A549 (cell line): ENCODE data around the gene ARID3A. TPM values are rescaled to one million over a fixed set of nuclear protein-coding genes. Genes with fewer than 3 reads are reported as not detected.

Experiments used
- ATAC-seq, 2 experiments: fragments of 200-7000 bp in 1 of 2; fragments of >200 bp in 1 of 2; cut with Nextera tagmentation in 1 of 2; cut with Tn5 transposase in 1 of 2; 3 replicates each; pipeline versions ENCODE4 v1.8.0 to v1.9.1; 2018 to 2020; ENCODE audit warnings: mild to moderate bottlenecking in 1 of 2, moderate library complexity in 1 of 2
- CTCF ChIA-PET: fragments of 300-600 bp; sonication (Branson Sonifier 250); formaldehyde crosslinking; extraction: SDS; loops from one replicate; lab custom pipeline; 2021; ENCODE audit warnings: antibody characterized with exemption, inconsistent platforms; lab: Yijun Ruan, JAX
- POLR2A ChIA-PET: fragments of 350-600 bp; formaldehyde crosslinking; extraction: SDS; loops from one replicate; lab custom pipeline; 2021; ENCODE audit warnings: antibody characterized with exemption, inconsistent platforms; lab: Yijun Ruan, JAX
- DNase-seq, 2 experiments: peaks; one replicate each; pipeline versions ENCODE4 v3.0.0 to v3.0.0-alpha.2; 2011 to 2016; ENCODE audit warnings: low read depth in 1 of 2, low spot score in 1 of 2
- FAIRE-seq: peaks from 2 replicates; lab custom pipeline; 2011; peaks lifted over from hg19 to GRCh38; lab: Jason Lieb, UNC
- H3K27ac ChIP-seq, 2 experiments: fragments of >200 bp; sonication (Bioruptor Twin); formaldehyde crosslinking; 3 replicates each; pipeline ENCODE4 v1.5.1; 2016 to 2017
- H3K4me1 ChIP-seq: fragments of >200 bp; sonication (Bioruptor Twin); formaldehyde crosslinking; 3 replicates; pipeline ENCODE4 v1.6.1; 2016
- H3K4me2 ChIP-seq: fragments of >200 bp; sonication (Bioruptor Twin); formaldehyde crosslinking; 3 replicates; pipeline ENCODE4 v1.6.1; 2016
- H3K4me3 ChIP-seq: fragments of >200 bp; sonication (Bioruptor Twin); formaldehyde crosslinking; 3 replicates; pipeline ENCODE4 v1.5.1; 2016
- H3K9me3 ChIP-seq: fragments of >200 bp; sonication (Bioruptor Twin); formaldehyde crosslinking; 3 replicates; pipeline ENCODE4 v1.6.1; 2016
- BCL3 ChIP-seq: fragments of >200 bp; sonication (Bioruptor Twin); formaldehyde crosslinking; IDR thresholded peaks from 3 replicates; pipeline ENCODE4 v1.6.1; 2016
- BHLHE40 ChIP-seq: IDR thresholded peaks from 2 replicates; pipeline ENCODE4 v1.6.1; 2012; ENCODE audit warnings: low read depth, low read length, inconsistent platforms
- CHD2 ChIP-seq: fragments of 150-350 bp; IDR thresholded peaks from 2 replicates; pipeline ENCODE4 v1.6.1; 2014; ENCODE audit warnings: low read length; ENCODE audit not compliant: partially characterized antibody
- CTCF ChIP-seq: fragments of >200 bp; sonication (Bioruptor Twin); formaldehyde crosslinking; IDR thresholded peaks from 3 replicates; pipeline ENCODE4 v1.5.1; 2016
- EHF ChIP-seq: fragments of 250-450 bp; sonication (Bioruptor Pico); IDR thresholded peaks from 2 replicates; pipeline ENCODE4 v1.5.0; 2020; ENCODE audit warnings: mild to moderate bottlenecking
- EHMT2 ChIP-seq: fragments of 200-600 bp; sonication (generic); IDR thresholded peaks from 2 replicates; pipeline ENCODE4 v1.6.1; 2016; ENCODE audit warnings: antibody characterized with exemption, low read depth, mild to moderate bottlenecking, moderate library complexity
- FOSL2 ChIP-seq, 2 experiments: fragments of 450-650 bp in 1 of 2; fragments of >200 bp in 1 of 2; sonication (Bioruptor Twin) in 1 of 2; formaldehyde crosslinking; IDR thresholded peaks; 2 replicates each; pipeline versions ENCODE4 v1.5.0 to v1.6.1; 2016 to 2020; ENCODE audit warnings: mild to moderate bottlenecking in 1 of 2, moderate library complexity in 1 of 2
- FOXS1 ChIP-seq: fragments of 250-450 bp; sonication (Bioruptor Pico); IDR thresholded peaks from 2 replicates; pipeline ENCODE4 v1.5.0; 2020; ENCODE audit warnings: mild to moderate bottlenecking, moderate library complexity
- GATA3 ChIP-seq: IDR thresholded peaks from 2 replicates; pipeline ENCODE4 v1.6.1; 2012; ENCODE audit warnings: borderline replicate concordance
- HES2 ChIP-seq: fragments of >200 bp; sonication (Bioruptor Twin); formaldehyde crosslinking; IDR thresholded peaks from 2 replicates; pipeline ENCODE4 v1.6.1; 2016
- HOXA7 ChIP-seq: fragments of 250-450 bp; sonication (Bioruptor Pico); IDR thresholded peaks from 2 replicates; pipeline ENCODE4 v1.5.0; 2020; ENCODE audit warnings: mild to moderate bottlenecking, moderate library complexity
- HOXB13 ChIP-seq: fragments of 250-450 bp; sonication (Bioruptor Pico); IDR thresholded peaks from 2 replicates; pipeline ENCODE4 v1.5.0; 2020; ENCODE audit warnings: low read depth, mild to moderate bottlenecking, moderate library complexity
- JUN ChIP-seq, 2 experiments: fragments of >200 bp; sonication (Bioruptor Twin); formaldehyde crosslinking; IDR thresholded peaks; 2 replicates in 1 of 2; 3 replicates in 1 of 2; pipeline ENCODE4 v1.6.1; 2016 to 2017
- JUNB ChIP-seq: fragments of >200 bp; sonication (Bioruptor Twin); formaldehyde crosslinking; IDR thresholded peaks from 2 replicates; pipeline ENCODE4 v1.6.1; 2016
- MAX ChIP-seq: IDR thresholded peaks from 2 replicates; pipeline ENCODE4 v1.6.1; 2012
- NFE2L2 ChIP-seq: fragments of 150-350 bp; conservative IDR thresholded peaks from 2 replicates; pipeline ENCODE4 v1.6.1; 2014; ENCODE audit warnings: low read length
- NPAS2 ChIP-seq: fragments of 250-450 bp; sonication (Bioruptor Pico); IDR thresholded peaks from 2 replicates; pipeline ENCODE4 v1.8.0; 2022; ENCODE audit warnings: mild to moderate bottlenecking, moderate library complexity, borderline replicate concordance
- PBX3 ChIP-seq: IDR thresholded peaks from 2 replicates; pipeline ENCODE4 v1.6.1; 2012
- RCOR1 ChIP-seq: fragments of 150-350 bp; IDR thresholded peaks from 2 replicates; pipeline ENCODE4 v1.6.1; 2014; ENCODE audit warnings: antibody characterized with exemption, low read length, low read depth
- SMC3 ChIP-seq: fragments of >200 bp; sonication (Bioruptor Twin); formaldehyde crosslinking; IDR thresholded peaks from 3 replicates; pipeline ENCODE4 v1.6.1; 2018; ENCODE audit warnings: inconsistent platforms
- TP53 ChIP-seq: fragments of 250-450 bp; sonication (Bioruptor Pico); IDR thresholded peaks from 2 replicates; pipeline ENCODE4 v1.5.0; 2021; ENCODE audit warnings: mild to moderate bottlenecking, moderate library complexity
- ZC3H11A ChIP-seq: fragments of 450-650 bp; IDR thresholded peaks from 2 replicates; pipeline ENCODE4 v1.6.1; 2014; ENCODE audit warnings: antibody characterized with exemption, mild to moderate bottlenecking
- ZFP36 ChIP-seq: fragments of 450-650 bp; IDR thresholded peaks from 2 replicates; pipeline ENCODE4 v1.6.1; 2014; ENCODE audit warnings: borderline replicate concordance; ENCODE audit not compliant: partially characterized antibody
- ZSCAN20 ChIP-seq: fragments of 250-450 bp; sonication (Bioruptor Pico); IDR thresholded peaks from 2 replicates; pipeline ENCODE4 v1.8.0; 2022; ENCODE audit warnings: mild to moderate bottlenecking, moderate library complexity
- WGBS: methylation state at CpG from one replicate; pipeline ENCODE4 v1.1.6; 2017; ENCODE audit errors: missing lambda C conversion rate; 5-methylcytosine and 5-hydroxymethylcytosine counted together
- polyA plus RNA-seq, 4 experiments: library from polyadenylated mRNA; depleted of rRNA in 3 of 4; stranded (reverse); fragments of >200 nt; fragmentation: RNase III in 1 of 4; extraction: RNeasy Plus Mini Kit Qiagen cat#74134 plus additional on column Dnase treatment in 1 of 4; gene quantifications; 2 replicates in 3 of 4; 3 replicates in 1 of 4; pipeline ENCODE4 v1.2.3, GENCODE V29; 2011 to 2017

ARID3A gene
- polyA plus RNA-seq, 2 of the 4 experiments (the other 2 are of a cell fraction), result 3.3 to 6.1 TPM

- H3K4me3 ChIP-seq, result no peak overlapping the region
- no peaks in the 10 kb centered on the region for H3K4me1 ChIP-seq
- ATAC-seq, result no peak
- TF ChIP-seq FOXS1 (CRISPR knock-in tag), result no peak
- peak; percentile 19; the same call in 2 of the 3 replicates for TF ChIP-seq CTCF
- TF ChIP-seq NFE2L2, result no peak
- TF ChIP-seq HES2, result no peak
- TF ChIP-seq CHD2, result no peak
- TF ChIP-seq MAX, result no peak
- no peak for TF ChIP-seq ZC3H11A
- H3K9me3 ChIP-seq, result peaks cover 9% of the 10 kb centered on the region; the same call in 2 of the 3 replicates
- CTCF ChIA-PET, result interaction anchor here (0.7 to 4.1 kb wide), 7 partner anchors 8 to 70 kb away, joined by 3 to 28 read pairs (median 4); partner anchors contain the start of gene WDR18
- H3K27ac ChIP-seq, result no peak overlapping the region
- 92% methylated on average over 11 of the region's 14 CpGs for WGBS
- no peak overlapping the region for H3K4me2 ChIP-seq
- FAIRE-seq, result no peak
- POLR2A ChIA-PET, result no interaction called here
- DNase-seq, result peak in 1 of 2 experiments; percentile 60
Measured at GRCh38 chr19:970695-971094, 44.9 kb downstream of the ARID3A start.

GRCh38 chr19:971795-972194 is 46.0 kb downstream of the ARID3A start:
- DNase-seq (no peak), FAIRE-seq (no peak), ATAC-seq (no peak)
- H3K4me3 ChIP-seq, result no peak overlapping the region
- POLR2A ChIA-PET, result no interaction called here
- no peak overlapping the region for H3K4me2 ChIP-seq
- TF ChIP-seq ZSCAN20 (CRISPR knock-in tag) (no peak), EHMT2 (no peak), FOXS1 (CRISPR knock-in tag) (no peak), GATA3 (no peak), RCOR1 (no peak), PBX3 (no peak), EHF (CRISPR knock-in tag) (no peak), BCL3 (no peak), TP53 (no peak), NPAS2 (CRISPR knock-in tag) (no peak), SMC3 (no peak), BHLHE40 (no peak), HOXB13 (no peak), FOSL2 (IDR thresholded peaks at IDR 0.05) (no peak), FOSL2 (CRISPR knock-in tag; IDR thresholded peaks at IDR 0.05) (no peak), HOXA7 (CRISPR knock-in tag) (no peak), JUNB (no peak), ZFP36 (no peak), JUN (IDR thresholded peaks at IDR 0.05) (no peak)
- WGBS, result 93% methylated on average over 23 of the region's 24 CpGs
- peaks cover 9% of the 10 kb centered on the region; the same call in 2 of the 3 replicates for H3K9me3 ChIP-seq
- no peaks in the 10 kb centered on the region for H3K4me1 ChIP-seq
- CTCF ChIA-PET, result interaction anchor here (1.2 to 4.1 kb wide), 3 partner anchors 11 to 49 kb away, joined by 3 to 28 read pairs (median 8); partner anchors contain the start of gene WDR18
- H3K27ac ChIP-seq, result no peak overlapping the region
